Stimulated activated CD8-positive, alpha-beta memory T cell treated with anti-CD3 and anti-CD28 coated beads, Interleukin-12 subunit alpha, Interleukin-12 subunit beta, amount 100 ng/mL, for 24 hours (primary cell): ENCODE measurements around the gene TPPP3.
"Not testable (repeated sequence)": the region's sequence is repeated elsewhere in the genome, so short reads cannot be mapped to it uniquely, and the experiment has no call there.

Experiments used
- DNase-seq: peaks from one replicate; pipeline ENCODE4 v3.0.0-alpha.2; 2020; ENCODE audit errors: extremely low read depth

The TPPP3 gene

DNA sequence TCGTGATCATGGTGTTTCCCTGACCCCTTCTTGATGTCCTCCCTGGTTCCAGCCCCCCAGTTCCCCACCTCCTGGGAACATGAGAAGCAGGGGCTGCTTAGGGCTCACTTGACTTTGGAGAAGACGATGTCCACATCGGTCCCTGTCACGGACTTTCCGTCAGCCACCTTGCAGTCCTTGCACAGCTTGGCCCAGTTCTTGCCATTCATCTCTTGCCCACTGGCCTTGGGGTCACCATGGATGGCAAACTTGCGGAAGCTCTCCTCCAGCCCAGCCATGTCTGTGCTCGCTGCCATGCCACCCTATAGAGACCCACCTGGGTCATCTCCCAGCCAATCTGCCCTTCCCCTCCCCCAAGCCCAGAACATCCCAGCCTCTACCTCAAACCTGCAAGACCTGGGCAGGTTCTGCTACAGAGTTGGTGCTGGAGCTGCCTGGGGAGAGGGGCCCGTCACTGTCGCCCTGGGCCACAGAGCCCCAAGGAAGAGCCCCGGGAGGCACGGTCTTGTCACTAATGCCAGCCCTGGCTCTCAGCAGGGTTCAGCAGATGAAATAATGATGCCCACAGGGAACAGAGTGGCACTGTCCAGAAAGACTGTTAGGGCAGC is 2.4 kb downstream of the TPPP3 start:
- DNase-seq: no peak

DNA sequence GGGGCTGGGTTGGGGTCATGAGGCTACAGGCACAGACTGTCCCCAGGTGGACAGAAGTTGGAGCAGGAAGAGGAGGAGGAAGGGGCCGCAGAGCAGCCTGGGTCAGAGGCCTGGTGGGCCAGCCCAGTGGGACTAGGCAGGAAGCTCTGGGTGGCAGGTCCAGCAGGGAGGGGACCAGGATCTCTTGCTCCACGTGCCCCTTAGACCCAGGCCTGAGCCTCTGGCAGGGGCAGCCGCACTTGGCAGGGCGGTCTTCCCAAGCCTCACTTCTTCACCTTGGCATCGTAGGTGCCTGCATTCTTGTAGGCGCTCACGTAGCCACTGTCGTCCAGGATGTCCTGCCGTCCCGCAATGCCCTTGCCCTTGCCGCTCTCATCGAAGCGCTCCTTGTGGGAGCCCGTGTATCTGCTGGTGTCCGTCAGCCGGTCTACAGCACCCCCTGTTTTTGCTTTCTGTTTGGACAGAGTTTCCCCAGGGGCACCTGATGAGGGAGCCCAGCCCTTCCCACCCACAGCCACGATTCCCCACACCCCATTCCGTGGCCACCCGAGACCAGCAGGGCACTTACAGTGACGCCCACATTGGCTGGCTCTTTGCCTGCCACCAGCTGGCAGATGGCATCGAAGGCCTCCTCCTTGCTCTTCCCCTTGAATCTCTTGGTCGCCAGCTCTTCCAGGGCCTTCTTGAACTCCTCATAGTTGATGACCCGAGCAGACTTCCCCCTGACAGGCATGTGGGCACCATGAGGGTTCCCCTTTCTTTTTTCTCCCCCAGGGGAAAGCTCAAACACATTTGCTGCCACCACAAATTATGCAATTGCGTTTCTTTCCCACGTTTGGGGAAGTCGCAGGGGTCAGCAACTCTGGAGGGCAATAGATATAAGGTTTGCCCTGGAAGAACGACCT is 3.1 kb downstream of the TPPP3 start:
- DNase-seq: no peak

DNA sequence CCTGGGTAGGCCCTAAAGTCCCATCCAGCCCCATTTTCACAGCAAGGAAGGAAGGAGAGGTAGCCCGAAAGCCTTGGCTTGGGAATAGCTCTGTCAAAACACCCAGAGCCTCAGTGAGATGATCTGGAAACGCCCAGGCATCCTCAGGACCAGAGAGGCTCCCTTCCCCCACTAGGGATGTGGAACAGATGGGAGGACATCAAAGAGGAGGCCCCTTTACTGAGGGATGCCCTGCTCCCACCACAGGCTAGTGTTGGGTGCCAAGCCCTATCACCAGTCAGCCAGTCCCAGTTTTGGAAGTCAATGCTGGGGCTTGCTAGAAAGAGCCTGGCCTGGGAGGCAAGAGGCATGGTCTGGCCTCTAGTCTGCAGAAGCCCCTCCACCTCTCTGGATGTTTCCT is 4.7 kb downstream of the TPPP3 start:
- DNase-seq: no peak

DNA sequence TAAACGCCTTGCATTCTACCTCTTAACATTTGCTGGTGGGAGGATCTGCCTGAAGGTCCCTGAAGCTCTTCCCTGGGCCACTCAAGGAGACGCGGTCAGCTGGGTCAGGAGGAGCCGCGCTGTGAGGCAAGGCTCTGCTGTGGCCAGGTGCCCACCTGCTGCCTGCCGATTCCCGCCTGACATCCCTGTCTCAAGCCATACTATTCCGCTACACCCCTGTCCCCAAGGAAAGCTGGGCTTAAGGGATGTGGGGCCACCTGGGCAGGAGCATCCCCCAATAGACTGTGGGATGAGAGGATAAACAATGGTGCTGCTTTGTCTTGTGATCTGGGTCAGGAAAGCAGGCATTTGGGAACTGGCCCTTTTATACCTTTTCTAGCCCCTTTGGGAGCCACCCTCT is 5.1 kb downstream of the TPPP3 start:
- DNase-seq: no peak

DNA sequence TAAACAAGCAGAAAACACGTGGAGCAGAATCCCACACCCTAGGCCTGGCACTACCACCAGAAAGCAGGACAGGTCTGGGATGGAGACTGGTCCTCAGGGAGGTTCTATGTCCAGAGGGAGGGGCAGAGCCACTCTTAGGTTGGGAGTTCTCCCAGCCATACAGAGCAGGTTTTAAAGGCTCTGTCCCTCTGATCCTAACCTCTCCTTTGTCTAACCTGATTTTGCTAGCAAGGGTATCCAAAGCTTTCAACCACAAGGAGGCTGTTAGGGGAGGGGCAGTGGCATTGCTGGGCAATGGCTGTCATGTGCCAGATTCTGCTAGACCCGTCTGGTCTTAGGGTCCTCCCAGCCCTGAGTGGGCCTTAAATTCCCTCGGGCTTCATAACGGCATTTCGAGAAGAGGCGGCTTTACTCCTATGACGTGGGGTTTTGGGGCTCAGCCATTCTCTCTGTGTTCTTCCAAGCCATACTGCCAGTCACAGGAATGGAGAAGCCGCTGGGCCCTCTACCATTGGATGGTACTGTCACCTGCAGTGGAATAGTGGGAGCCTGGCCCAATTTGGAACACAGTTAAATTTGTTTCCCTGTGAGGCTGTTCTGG is 5.7 kb downstream of the TPPP3 start:
- DNase-seq: no peak

DNA sequence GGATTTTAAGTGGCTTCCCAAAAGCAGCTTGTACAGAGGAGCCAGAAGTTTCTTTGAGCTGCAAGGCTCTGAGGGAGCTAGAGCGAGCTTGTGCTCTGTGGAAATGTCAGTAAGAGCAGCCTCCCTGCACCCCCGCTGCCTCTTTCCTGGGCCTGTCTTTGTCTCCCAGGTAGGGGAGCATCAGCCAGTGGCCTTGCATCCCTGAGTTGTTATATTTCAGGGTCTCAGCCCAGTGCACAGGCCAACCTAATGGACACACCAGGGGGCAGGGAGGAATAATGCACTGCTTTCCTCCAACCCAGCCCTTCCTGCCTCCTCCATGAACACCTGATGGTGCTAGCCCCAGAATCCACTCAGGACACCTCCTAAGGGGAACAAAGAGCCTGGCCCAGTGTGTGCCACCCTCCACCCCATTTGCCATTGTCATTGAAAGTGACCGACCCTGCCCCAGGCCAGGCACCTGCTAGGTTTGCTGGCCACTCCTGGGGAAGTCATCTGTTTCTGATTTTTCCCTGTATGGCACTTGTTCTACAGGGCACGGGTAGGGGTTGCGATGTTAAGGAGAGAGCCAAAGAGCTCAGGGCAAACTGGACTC is 6.3 kb downstream of the TPPP3 start:
- no peak for DNase-seq

DNA sequence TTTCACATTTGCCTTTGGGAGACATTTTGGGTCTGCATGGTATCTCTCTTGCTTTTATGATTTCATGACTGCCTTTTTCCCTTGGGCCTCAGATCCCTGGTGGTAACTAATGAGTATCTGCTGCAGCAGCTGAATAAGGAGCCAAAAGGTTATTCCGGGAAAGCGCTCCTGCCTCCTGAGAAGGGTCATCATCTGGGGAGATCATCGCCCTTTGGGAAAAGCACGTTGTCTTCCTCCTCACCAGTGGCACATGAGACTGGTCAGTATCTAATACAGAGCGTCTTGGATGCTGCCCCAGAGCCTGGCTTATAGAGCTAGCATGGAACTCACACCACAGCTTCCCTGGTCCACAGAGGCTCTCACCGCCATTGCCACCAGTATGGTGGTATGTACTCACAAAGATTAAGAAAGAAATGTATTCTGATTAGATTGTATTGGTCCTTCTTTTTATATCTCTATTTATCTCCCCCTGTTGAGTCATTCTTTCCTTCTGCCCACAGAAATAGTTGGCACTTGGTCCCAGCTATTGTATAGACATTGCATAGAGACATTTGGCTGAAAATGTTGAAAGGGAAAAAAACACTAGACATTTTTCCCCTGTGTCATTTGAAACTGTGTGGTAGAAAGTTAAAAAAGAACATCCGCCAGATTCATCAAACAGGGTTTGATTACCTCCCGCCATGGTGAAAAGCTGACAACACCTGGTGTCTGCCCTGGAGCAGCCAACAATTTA is 8.4 kb downstream of the TPPP3 start:
- DNase-seq: no peak

DNA sequence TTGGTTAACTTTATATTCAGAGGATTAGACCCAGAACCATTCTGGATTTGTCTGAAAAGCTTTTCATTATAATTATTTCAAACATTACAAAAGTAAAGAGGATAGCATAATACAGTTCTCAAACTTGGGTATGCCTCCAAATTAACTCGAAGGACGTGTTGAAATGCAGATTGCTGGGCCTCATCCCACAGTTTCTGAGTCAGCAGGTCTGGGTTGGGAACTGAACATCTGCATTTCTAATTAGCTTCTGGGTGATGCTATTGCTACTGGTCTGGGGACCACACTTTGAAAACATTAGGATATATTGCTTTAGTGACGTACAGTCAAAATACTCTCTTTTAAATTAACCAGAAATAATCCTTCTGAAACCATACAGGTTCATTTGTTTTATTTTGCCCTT is 10.0 kb downstream of the TPPP3 start:
- no peak for DNase-seq

DNA sequence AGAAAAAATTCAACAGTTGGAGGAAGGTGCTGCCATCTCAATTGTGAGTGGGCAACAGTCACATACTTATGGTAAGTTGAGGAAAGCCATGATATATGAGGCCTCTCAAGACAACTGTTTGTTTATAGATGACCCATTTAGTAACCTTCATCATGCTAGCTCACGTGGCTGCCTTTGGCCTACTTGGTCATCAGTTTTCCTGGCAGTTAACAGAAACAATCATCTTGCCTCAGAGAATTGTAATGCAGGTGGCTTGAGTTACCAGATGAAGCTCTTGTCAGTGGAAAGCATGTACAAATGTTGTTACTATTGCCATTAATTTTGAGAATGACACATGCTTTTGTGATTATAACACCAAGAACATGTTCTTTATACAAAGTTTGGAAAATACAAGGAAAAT is 14.7 kb downstream of the TPPP3 start:
- DNase-seq: no peak

DNA sequence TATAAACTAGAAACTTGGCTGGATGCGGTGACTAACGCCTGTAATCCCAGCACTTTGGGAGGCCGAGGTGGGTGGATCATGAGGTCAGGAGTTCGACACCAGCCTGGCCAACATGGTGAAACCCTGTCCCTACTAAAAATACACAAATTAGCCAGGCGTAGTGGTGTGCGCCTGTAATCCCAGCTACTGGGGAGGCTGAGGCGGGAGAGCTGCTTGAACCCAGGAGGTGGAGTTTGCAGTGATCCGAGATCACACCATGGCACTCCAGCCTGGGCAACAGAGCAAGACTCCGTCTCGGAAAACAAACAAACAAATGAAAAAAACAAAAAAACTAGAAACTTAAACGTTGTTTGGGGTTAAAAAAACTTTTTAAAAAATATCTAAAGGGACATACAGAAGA is 17.3 kb downstream of the TPPP3 start:
- DNase-seq: not testable (repeated sequence)

DNA sequence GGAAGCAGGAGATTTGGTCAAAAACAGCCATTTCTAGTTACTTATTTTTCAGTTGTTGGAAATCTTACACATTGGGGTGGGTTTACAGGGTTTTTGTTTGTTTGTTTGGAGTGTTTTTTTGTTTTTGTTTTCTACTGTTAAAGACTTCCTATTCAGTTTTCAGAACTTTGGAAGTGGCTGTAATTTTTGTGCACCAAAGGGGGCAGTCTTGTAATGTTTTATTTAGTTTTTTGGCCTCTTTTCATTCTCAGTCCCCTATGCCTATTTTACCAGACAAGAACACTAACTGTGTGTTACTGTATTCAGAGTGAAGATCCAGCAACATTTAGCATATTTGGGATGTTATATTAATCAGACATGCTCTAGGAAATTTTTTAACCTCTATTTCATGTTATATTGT is 20.6 kb downstream of the TPPP3 start:
- no peak for DNase-seq

DNA sequence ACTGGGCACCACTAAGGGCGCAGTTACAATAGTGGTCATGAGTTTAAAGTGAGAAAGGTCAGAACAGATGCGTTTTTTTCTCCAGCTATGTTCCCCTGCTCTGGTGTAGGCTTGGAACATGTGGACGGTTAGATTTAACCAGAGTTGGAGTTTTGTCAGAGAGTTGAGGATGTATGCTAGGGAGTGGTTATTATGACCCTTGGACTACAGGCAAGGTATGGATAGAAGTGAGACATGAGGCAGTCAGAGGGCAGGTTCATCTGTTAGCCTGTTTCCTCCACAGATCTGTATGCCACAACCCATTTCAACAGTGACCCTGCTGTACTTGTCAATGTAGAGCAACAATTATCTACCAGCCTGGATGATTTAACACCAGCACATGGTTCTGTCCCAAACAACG is 22.6 kb downstream of the TPPP3 start:
- no peak for DNase-seq

DNA sequence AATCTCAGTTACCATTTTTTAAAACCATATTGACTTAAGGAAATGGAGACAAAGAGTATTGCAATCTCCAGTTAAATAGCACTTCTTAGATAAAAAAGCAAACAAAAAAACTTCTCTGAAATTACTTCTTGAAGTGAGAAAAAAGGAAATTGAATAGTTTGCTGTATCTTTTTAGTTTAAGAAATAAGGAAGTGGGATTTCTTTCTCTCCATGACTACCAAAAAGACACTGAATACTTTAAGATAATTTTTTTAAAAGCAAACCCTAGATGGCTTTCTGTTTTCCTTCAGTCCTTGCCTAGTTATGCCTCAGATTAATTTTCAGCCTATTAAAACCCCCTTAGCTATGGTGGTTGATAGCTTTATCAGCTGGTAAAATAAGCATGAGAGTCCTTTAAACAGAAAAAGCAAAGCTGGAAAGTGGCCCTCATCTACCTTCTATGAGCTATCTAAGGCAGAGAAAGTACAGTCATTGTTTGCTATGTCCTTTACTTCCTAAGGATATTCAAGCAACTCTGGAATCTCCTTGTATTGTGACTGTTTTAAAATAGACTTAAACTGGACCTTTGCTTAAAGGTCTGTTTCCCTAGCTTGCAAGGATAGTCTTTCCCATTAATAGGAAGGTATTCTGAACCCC is 28.6 kb downstream of the TPPP3 start:
- no peak for DNase-seq

DNA sequence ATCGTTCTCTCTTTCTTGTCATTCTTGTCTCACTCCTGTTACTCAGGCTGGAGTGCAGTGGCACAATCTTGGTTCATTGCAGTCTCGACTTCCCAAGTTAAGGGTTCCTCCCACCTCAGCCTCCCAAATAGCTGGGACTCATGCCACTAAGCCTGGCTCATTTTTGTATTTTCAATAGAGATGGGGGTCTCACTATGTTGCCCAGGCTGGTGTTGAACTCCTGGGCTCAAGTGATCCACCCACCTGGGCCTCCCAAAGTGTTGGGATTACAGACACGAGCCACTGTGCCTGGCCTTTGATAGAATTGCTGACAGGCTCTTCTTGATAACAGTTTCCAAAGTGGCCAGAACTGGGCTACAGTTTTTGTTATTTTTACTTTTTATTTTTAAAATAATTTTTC is 32.3 kb downstream of the TPPP3 start:
- DNase-seq: no peak

DNA sequence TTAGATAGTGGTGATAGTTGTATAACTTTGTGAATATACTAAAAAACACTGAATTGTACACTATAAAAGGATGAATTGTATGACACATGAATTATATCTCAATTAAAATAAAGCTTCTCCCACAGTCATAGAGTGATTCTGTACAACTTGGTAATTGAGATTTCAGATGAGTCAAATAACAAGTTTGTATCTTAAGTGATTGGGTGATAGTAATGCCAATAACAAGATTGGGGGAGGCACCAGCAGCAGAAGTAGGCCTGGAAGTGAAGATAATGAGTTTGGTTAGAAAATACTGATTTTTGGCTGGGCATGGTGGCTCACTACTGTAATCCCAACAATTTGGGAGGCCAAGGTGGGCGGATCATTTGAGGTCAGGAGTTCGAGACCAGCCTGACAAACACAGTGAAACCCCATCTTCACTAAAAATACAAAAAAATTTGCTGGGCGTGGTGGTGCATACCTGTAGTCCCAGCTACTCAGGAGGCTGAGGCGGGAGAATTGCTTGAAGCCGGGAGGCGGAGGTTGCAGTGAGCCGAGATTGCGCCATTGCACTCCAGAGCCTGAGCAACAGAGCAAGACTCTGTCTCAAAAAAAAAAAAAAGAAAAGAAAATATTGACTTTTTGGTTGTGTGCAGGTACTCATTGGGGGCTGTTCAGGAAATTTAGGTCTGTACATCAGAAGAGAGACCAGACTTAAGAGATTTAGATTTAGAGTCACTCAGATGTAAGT is 33.6 kb downstream of the TPPP3 start:
- not testable (repeated sequence) for DNase-seq

DNA sequence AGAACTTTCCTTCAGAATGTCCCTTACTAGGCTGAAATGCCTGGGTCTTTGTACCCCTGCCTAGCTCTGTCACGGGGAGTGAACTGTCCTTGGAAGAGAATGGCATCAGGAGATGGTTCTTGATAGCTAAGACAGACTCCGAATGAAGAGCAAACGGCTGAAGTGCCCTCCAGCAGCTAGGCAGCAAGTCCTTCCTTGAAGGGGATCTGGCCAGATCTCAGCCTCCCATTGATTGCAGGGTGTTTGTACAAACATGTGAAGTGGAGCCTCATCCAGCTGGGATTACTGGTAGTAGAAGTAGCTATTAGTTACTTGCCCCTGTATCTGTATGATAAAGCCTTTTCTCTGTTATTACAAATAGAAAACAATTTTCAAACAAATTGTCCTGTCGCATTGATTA is 35.7 kb downstream of the TPPP3 start:
- DNase-seq: no peak

DNA sequence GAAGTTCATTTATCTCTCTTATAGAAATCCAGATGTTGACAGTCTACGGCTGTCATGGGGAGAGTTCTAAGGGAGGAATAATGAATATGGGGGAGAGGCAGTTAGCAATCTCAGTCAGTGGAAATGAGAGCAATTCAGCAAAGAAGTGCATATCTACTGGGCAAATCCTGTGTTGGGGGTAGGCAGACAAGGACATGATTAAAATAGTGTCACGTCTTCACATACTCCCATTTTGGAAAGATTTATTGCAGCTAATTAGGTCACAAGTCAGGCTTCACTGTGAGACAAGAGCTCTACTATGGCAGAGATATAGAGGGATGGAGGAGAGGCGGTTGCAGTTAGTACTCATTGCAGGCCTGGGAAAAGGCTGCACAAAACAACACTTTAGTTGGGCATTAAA is 36.9 kb downstream of the TPPP3 start:
- DNase-seq: no peak

DNA sequence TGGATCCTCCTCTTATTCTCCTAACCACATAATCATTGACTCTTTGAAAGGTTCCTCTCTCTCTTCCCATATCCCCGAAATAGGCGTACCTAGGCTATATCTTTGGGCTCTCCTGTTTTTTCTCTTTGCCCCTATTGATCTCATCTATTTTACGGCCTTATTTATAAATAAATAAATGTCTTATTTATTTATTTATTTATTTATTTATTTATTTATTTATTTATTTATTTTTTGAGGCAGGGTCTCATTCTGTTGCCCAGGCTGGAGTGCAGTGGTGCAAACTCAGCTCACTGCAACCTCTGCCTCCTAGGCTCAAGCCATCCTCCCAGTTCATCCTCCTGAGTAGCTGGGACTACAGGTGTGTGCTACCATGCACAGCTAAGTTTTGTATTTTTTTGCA is 40.8 kb downstream of the TPPP3 start:
- not testable (repeated sequence) for DNase-seq

DNA sequence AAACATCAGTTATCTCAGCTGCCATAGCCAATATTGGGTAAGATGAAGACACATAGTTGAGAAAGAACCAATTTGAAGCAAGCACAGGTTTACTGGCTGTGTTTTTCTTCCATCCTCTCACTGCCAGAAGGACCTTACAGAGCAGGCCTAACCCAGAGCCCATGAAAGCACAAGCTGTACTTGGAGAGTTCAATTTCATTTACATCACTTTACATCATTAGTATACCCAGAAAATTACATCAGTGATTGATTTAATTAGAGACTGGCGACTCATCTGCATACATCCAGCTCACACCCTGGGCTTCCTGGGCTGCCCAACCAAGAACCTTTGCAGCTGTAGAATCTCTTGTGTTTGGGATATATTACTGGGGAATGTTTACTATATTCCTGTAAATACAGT is 43.0 kb downstream of the TPPP3 start:
- DNase-seq: no peak

DNA sequence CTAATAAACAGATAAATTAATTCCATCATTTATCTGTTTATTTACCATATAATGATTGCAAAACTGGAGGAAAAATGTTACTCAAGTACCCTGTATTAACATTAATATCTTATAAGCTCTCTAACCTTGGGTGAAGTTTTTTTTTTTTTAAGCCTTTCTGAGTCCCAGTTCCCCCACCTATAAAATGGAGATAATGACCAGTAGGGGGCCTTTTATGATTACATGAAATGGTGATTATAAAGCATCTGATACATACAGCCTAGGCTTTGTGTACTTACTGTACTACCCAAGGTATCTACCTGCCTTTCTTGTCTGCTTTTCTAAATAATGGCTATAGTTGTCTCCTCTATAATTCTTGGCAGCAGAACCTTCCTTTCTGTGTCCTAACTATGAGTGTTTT is 44.1 kb downstream of the TPPP3 start:
- DNase-seq: no peak

DNA sequence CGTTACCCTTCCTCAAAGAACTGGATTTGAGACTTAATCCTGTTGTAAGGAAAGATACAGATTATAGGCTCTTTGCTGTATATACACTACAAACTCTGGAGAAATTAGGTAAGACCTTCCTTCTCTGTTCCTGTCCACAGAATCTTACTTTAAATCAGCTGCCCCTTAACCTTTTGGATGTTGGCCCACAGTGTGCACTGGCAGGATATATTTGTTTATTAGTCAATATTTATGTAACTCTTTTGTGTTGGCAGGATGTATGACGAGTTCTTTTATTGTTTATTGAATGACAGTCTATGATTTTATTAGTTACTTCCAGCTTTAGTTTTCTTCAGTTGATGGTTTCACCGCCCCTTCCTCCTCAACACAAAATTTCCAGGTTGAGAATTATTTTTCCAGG is 47.0 kb downstream of the TPPP3 start:
- no peak for DNase-seq
